ENCODE data around the gene MAGEB17.

MAGEB17 gene

GRCh38 chrX:16167181-16167580 is at the start of gene MAGEB17:
Gene MAGEB17, plus strand, starts transcription at chrX:16167481. Its CDS starts 2,902 bp downstream, at chrX:16170383.
- no peak for DNase-seq (ENCODE audit: low read depth, low spot score)
- no peak within 1 kb of the TSS for H3K4me3 ChIP-seq (ENCODE audit: insufficient read length, low read depth)
- no peak within 1 kb of the TSS for H3K9ac ChIP-seq (ENCODE audit: insufficient read length, low read depth)
- no peaks in the 10 kb centered on the region for H3K36me3 ChIP-seq (ENCODE audit: insufficient read depth, insufficient read length, low read length)
- TF ChIP-seq YY1 (IDR thresholded peaks at IDR 0.05; ENCODE audit: insufficient read depth, insufficient read length) (no peak), ZNF274 (IDR thresholded peaks at IDR 0.05; ENCODE audit: low read depth, low read length) (no peak), SUZ12 (IDR thresholded peaks at IDR 0.05; ENCODE audit: extremely low read depth, insufficient read depth, insufficient read length) (no peak)
- H3K9me3 ChIP-seq (ENCODE audit: insufficient read depth, low read length), result peaks cover 35% of the 10 kb centered on the region; the same call in 1 of the 2 replicates
- no peaks in the 10 kb centered on the region for H3K4me1 ChIP-seq (ENCODE audit: insufficient read depth, insufficient read length)
- no peaks in the 10 kb centered on the region for H3K27me3 ChIP-seq (ENCODE audit: insufficient read depth, insufficient read length)

GRCh38 chrX:16119353-16120220 is 47.7 kb upstream of the MAGEB17 start:
- DNase-seq (ENCODE audit: low read depth, low spot score), result no peak
- Histone ChIP-seq H3K27me3 (ENCODE audit: insufficient read depth, insufficient read length) (peaks cover 2% of the 10 kb centered on the region), H3K4me3 (ENCODE audit: insufficient read length, low read depth) (no peak overlapping the region), H3K36me3 (ENCODE audit: insufficient read depth, insufficient read length, low read length) (no peaks in the 10 kb centered on the region), H3K9ac (ENCODE audit: insufficient read length, low read depth) (no peak overlapping the region), H3K9me3 (ENCODE audit: insufficient read depth, low read length) (no peaks in the 10 kb centered on the region; the same call in 1 of the 2 replicates), H3K4me1 (ENCODE audit: insufficient read depth, insufficient read length) (no peaks in the 10 kb centered on the region)
- no peak for TF ChIP-seq ZNF274 (IDR thresholded peaks at IDR 0.05; ENCODE audit: low read depth, low read length)
- no peak for TF ChIP-seq YY1 (IDR thresholded peaks at IDR 0.05; ENCODE audit: insufficient read depth, insufficient read length)
- no peak for TF ChIP-seq SUZ12 (IDR thresholded peaks at IDR 0.05; ENCODE audit: extremely low read depth, insufficient read depth, insufficient read length)

- DNase-seq (ENCODE audit: low read depth, low spot score), result no peak
- peaks cover 2% of the 10 kb centered on the region for H3K27me3 ChIP-seq (ENCODE audit: insufficient read depth, insufficient read length)
- no peak overlapping the region for H3K4me3 ChIP-seq (ENCODE audit: insufficient read length, low read depth)
- no peaks in the 10 kb centered on the region for H3K4me1 ChIP-seq (ENCODE audit: insufficient read depth, insufficient read length)
- no peak overlapping the region for H3K9ac ChIP-seq (ENCODE audit: insufficient read length, low read depth)
- H3K36me3 ChIP-seq (ENCODE audit: insufficient read depth, insufficient read length, low read length), result no peaks in the 10 kb centered on the region
- H3K9me3 ChIP-seq (ENCODE audit: insufficient read depth, low read length), result no peaks in the 10 kb centered on the region; the same call in 1 of the 2 replicates
- TF ChIP-seq ZNF274 (IDR thresholded peaks at IDR 0.05; ENCODE audit: low read depth, low read length), result no peak
- TF ChIP-seq YY1 (IDR thresholded peaks at IDR 0.05; ENCODE audit: insufficient read depth, insufficient read length), result no peak
- TF ChIP-seq SUZ12 (IDR thresholded peaks at IDR 0.05; ENCODE audit: extremely low read depth, insufficient read depth, insufficient read length), result no peak
Measured at GRCh38 chrX:16120431-16120830, 46.9 kb upstream of the MAGEB17 start.

- peak; percentile 85 for DNase-seq (ENCODE audit: low read depth, low spot score)
- TF ChIP-seq ZNF274 (IDR thresholded peaks at IDR 0.05; ENCODE audit: low read depth, low read length) (no peak), SUZ12 (IDR thresholded peaks at IDR 0.05; ENCODE audit: extremely low read depth, insufficient read depth, insufficient read length) (no peak), YY1 (IDR thresholded peaks at IDR 0.05; ENCODE audit: insufficient read depth, insufficient read length) (no peak)
- Histone ChIP-seq H3K36me3 (ENCODE audit: insufficient read depth, insufficient read length, low read length) (no peaks in the 10 kb centered on the region), H3K4me1 (ENCODE audit: insufficient read depth, insufficient read length) (no peaks in the 10 kb centered on the region), H3K9me3 (ENCODE audit: insufficient read depth, low read length) (no peaks in the 10 kb centered on the region; the same call in 1 of the 2 replicates), H3K27me3 (ENCODE audit: insufficient read depth, insufficient read length) (peaks cover 2% of the 10 kb centered on the region), H3K9ac (ENCODE audit: insufficient read length, low read depth) (no peak within 1 kb of the TSS), H3K4me3 (ENCODE audit: insufficient read length, low read depth) (no peak within 1 kb of the TSS)
Measured at GRCh38 chrX:16123222-16123786, 44.0 kb upstream of the MAGEB17 start, which contains the start of gene GRPR. Gene GRPR, plus strand, starts transcription at chrX:16123565. Its CDS starts 389 bp downstream, at chrX:16123954.

- Histone ChIP-seq H3K9ac (ENCODE audit: insufficient read length, low read depth) (no peak overlapping the region), H3K27me3 (ENCODE audit: insufficient read depth, insufficient read length) (peaks cover 2% of the 10 kb centered on the region), H3K9me3 (ENCODE audit: insufficient read depth, low read length) (no peaks in the 10 kb centered on the region; the same call in 1 of the 2 replicates), H3K4me1 (ENCODE audit: insufficient read depth, insufficient read length) (no peaks in the 10 kb centered on the region), H3K36me3 (ENCODE audit: insufficient read depth, insufficient read length, low read length) (no peaks in the 10 kb centered on the region), H3K4me3 (ENCODE audit: insufficient read length, low read depth) (no peak overlapping the region)
- no peak for DNase-seq (ENCODE audit: low read depth, low spot score)
- TF ChIP-seq SUZ12 (IDR thresholded peaks at IDR 0.05; ENCODE audit: extremely low read depth, insufficient read depth, insufficient read length), result no peak
- TF ChIP-seq YY1 (IDR thresholded peaks at IDR 0.05; ENCODE audit: insufficient read depth, insufficient read length), result no peak
- no peak for TF ChIP-seq ZNF274 (IDR thresholded peaks at IDR 0.05; ENCODE audit: low read depth, low read length)
Measured at GRCh38 chrX:16124201-16124600, 43.1 kb upstream of the MAGEB17 start.

- no peak for DNase-seq (ENCODE audit: low read depth, low spot score)
- peaks cover 2% of the 10 kb centered on the region for H3K27me3 ChIP-seq (ENCODE audit: insufficient read depth, insufficient read length)
- H3K4me1 ChIP-seq (ENCODE audit: insufficient read depth, insufficient read length), result no peaks in the 10 kb centered on the region
- H3K4me3 ChIP-seq (ENCODE audit: insufficient read length, low read depth), result no peak overlapping the region
- no peaks in the 10 kb centered on the region for H3K36me3 ChIP-seq (ENCODE audit: insufficient read depth, insufficient read length, low read length)
- peaks cover 6% of the 10 kb centered on the region; the same call in 1 of the 2 replicates for H3K9me3 ChIP-seq (ENCODE audit: insufficient read depth, low read length)
- no peak for TF ChIP-seq YY1 (IDR thresholded peaks at IDR 0.05; ENCODE audit: insufficient read depth, insufficient read length)
- TF ChIP-seq SUZ12 (IDR thresholded peaks at IDR 0.05; ENCODE audit: extremely low read depth, insufficient read depth, insufficient read length), result no peak
- no peak for TF ChIP-seq ZNF274 (IDR thresholded peaks at IDR 0.05; ENCODE audit: low read depth, low read length)
- no peak overlapping the region for H3K9ac ChIP-seq (ENCODE audit: insufficient read length, low read depth)
Measured at GRCh38 chrX:16125520-16126149, 41.6 kb upstream of the MAGEB17 start.
